NB4 (cell line): Measurements from ENCODE around the gene STKLD1.
A peak's percentile ranks its signal among the peaks of the same experiment; 100 is the strongest.

Experiments
- DNase-seq: peaks from one replicate; pipeline ENCODE4 v3.0.0; 2010; ENCODE audit warnings: low read depth
- H3K4me3 ChIP-seq: one replicate; pipeline ENCODE4 v1.5.1; 2011; ENCODE audit warnings: mild to moderate bottlenecking, low read depth, low read length, moderate library complexity
- MYC ChIP-seq: IDR thresholded peaks from 2 replicates; pipeline ENCODE4 v1.6.1; 2011; ENCODE audit warnings: low read depth, low read length
- POLR2A ChIP-seq: IDR thresholded peaks from 2 replicates; pipeline ENCODE4 v1.6.1; 2011; ENCODE audit warnings: mild to moderate bottlenecking; ENCODE audit not compliant: insufficient read length; ENCODE audit errors: extremely low read depth
- TF ChIP-seq, protein P1 (sequence below): IDR thresholded peaks from one replicate; pipeline ENCODE4 v1.5.1; 2012; ENCODE audit warnings: low read depth, low read length
- TF ChIP-seq, protein P2 (sequence below): IDR thresholded peaks from 2 replicates; pipeline ENCODE4 v1.6.1; 2011; ENCODE audit warnings: low read depth, low read length

The STKLD1 gene

DNA sequence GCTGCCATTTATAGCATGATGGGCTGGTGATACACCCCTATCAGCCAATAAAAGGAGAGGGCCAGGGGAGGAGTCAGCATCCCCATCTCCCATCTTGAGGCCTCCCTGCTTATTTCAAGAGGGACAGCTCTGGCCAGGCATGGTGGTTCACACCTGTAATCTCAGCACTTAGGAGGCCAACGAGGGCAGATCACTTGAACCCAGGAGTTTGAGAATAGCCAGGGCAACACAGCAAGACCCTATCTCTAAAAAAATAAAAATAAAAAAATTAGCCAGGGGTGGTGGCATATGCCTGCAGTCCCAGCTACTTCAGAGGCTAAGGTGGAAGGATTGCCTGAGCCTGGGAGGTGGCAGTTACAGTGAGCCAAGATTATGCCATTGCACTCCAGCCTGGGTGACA lies 31.9 kb downstream of the STKLD1 start:
- no peak for TF ChIP-seq POLR2A
- TF ChIP-seq, protein P1, sequence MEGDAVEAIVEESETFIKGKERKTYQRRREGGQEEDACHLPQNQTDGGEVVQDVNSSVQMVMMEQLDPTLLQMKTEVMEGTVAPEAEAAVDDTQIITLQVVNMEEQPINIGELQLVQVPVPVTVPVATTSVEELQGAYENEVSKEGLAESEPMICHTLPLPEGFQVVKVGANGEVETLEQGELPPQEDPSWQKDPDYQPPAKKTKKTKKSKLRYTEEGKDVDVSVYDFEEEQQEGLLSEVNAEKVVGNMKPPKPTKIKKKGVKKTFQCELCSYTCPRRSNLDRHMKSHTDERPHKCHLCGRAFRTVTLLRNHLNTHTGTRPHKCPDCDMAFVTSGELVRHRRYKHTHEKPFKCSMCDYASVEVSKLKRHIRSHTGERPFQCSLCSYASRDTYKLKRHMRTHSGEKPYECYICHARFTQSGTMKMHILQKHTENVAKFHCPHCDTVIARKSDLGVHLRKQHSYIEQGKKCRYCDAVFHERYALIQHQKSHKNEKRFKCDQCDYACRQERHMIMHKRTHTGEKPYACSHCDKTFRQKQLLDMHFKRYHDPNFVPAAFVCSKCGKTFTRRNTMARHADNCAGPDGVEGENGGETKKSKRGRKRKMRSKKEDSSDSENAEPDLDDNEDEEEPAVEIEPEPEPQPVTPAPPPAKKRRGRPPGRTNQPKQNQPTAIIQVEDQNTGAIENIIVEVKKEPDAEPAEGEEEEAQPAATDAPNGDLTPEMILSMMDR = no peak

DNA sequence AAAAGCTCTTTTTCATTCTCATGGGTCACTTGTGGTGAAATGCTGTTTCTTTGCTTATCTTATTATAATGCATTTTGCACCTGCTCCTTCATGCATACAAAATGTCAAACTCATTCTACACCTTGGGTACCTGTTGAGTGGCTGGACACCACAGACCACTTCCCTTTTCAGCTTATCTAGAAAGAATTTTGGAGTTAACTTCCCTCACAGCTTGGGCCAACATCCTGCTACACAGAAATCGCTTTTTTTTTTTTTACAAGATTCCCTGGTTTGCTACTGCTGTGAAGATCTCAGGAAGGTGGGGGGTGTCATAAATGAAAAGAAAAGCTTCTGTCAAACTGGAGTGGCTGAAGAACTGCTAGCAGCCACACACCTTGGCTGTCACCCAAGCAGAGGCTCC lies 39.0 kb downstream of the STKLD1 start:
- TF ChIP-seq MYC (no peak), POLR2A (no peak)
- TF ChIP-seq, protein P2, sequence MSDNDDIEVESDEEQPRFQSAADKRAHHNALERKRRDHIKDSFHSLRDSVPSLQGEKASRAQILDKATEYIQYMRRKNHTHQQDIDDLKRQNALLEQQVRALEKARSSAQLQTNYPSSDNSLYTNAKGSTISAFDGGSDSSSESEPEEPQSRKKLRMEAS = no peak
- TF ChIP-seq, protein P1 = no peak
- no peak for DNase-seq
- H3K4me3 ChIP-seq = no peak overlapping the region

More for the DNA sequence above, 31.9 kb downstream of the STKLD1 start:
- no peak overlapping the region for H3K4me3 ChIP-seq
- DNase-seq = no peak

DNA sequence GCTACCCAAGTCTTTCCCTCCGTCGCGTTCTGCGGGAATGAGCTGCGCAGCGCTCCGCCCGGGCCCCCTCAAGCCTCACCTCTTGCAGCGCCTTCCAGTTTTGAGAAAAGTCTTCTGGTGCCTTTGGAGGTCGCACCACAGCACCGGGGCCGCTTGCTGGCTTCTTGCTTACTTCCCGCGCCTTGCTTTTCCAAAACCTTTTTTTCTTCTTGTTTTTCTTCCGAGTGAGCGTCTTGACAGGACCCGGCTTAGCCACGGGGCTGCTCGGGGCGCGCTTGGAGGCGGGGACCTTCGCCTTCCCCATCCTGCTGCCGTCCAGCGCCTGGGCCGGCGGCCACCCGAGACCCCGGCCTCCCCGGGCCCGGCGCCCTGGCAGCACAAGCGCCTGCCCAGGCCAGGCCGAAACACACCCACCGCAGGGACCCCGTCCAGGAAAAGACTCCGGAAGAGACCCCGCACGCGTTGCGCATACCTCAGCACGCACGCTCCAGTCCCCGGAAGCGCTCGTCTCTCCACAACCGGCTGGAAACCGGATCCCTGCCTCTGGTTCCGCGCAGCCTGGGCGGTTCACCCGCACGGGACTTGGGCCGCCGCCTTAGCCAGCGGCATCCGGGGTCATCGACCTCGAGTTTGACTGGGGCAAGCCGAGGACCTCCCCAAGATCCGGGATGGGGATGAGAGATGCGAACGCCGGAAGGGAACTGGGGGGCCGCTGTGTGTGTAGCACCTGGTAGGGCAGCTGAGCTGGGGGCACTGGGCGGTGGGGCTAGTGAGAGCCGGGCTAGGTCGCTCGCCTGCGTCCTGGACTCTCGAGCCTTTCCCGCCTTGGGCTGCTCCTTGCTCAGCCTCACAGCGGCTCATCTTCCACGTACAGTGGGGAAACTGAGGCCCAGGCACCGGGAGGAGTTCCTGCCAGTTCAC lies 41.6 kb downstream of the STKLD1 start, which contains the start of gene REXO4:
Gene REXO4 (minus strand): TSS at position 470 of the 921 bp plus-strand sequence. CDS start 166 bp downstream, at position 304.
- peak; percentile 96 for TF ChIP-seq MYC
- TF ChIP-seq, protein P2 = peak; percentile 93
- TF ChIP-seq, protein P1 = no peak
- TF ChIP-seq POLR2A = peak; percentile 55
- DNase-seq = peak; percentile 95
- peak within 1 kb of the TSS; percentile 99 for H3K4me3 ChIP-seq

DNA sequence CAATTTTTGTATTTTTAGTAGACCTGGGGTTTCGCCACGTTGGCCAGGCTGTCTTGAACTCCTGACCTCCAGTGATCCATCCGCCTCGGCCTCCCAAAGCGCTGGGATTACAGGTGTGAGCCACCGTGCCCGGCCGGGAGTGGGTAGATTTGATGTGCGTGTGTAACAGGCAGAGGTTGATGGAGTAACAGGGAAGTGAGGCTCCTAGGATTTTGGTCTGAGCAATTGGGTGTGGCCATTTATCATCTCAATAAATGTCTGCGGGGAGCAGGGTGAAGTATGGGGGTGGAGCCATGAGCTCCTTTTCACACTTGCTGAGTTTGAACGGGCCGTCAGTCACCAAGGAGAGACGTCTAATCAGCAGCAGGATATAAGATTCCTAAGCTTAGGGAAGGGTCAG lies 42.8 kb downstream of the STKLD1 start:
- no peak for DNase-seq
- TF ChIP-seq, protein P1 = no peak
- TF ChIP-seq, protein P2 = no peak
- no peak for TF ChIP-seq POLR2A
- no peak for TF ChIP-seq MYC
- no peak overlapping the region for H3K4me3 ChIP-seq

DNA sequence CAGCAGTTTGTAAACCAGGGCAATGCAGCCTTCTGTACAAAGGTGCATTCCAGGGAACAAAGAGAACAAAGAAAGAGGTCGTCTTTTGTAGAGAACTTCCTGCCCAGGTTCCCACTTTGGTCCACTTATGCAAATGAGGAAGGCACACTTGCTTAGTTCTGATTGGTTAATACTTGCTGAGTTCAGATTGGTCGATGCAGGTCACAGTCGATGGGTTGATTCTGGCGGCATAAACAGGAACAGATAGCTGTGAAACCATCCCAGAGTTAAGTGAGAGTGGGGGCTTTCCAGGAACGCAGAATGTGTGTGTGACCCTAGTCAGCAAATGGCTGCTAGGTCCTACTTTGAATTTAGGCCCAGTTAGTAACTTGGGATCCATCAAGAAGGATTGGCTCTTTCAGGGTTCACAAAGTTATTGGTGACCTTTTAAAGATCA lies 44.2 kb downstream of the STKLD1 start:
- H3K4me3 ChIP-seq = no peak overlapping the region
- peak; percentile 46 for DNase-seq
- no peak for TF ChIP-seq POLR2A
- TF ChIP-seq, protein P2 = no peak
- no peak for TF ChIP-seq MYC

DNA sequence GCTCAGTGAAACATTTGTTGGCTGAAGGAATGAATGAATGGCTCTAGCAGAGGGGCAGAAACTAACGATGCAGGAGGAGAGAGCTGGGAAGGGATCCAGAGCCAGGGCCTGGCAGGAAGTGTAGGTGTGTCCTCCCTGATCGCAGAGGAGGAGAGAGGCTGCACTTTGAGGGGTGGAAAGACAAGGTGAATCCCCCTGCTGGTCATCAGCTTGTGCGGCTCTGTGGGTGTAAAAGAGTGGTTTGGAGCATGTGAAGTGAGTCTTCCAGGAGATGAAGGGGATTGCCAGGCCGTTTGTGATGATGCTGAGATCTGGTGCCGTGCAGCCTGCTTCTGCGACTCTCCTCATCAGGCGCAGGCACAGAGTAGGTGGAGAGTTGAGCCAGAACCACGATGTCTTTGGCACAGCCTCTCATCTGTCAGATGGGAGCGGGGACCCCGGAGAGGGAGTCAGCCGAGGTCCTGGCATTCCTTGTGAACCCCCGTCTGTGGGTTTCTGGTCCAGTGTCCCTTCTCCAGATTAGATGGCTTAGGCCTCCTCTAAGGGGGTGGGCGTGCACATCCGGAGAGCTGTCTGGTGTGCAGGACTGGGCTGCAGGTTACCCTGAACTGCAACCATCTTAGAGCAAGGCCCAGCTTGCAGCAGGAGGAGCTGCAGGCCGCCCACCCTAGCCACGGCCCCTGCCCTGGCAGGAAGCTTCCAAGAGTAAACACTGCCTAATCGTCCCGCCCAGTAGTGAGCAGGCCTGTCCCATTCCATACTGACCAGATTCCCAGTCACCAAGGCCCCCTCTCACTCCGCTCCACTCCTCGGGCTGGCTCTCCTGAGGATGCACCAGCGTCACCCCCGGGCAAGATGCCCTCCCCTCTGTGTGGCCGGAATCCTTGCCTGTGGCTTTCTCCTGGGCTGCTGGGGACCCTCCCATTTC lies 45.7 kb downstream of the STKLD1 start, which contains the start of gene ADAMTS13:
Gene ADAMTS13 (plus strand): TSS at position 753 of the 928 bp plus-strand sequence. CDS start 77 bp downstream, at position 830.
- no peak within 1 kb of the TSS for H3K4me3 ChIP-seq
- TF ChIP-seq, protein P1 = peak; percentile 18
- TF ChIP-seq MYC = no peak
- DNase-seq = no peak
